A549 (cell line): ENCODE results near the gene RHOJ.

Source experiments
- CTCF ChIP-seq: fragments of >200 bp; sonication (Bioruptor Twin); formaldehyde crosslinking; IDR thresholded peaks from 3 replicates; pipeline ENCODE4 v1.5.1; 2016
- KDM5A ChIP-seq: fragments of 200-600 bp; sonication (generic); IDR thresholded peaks from 2 replicates; pipeline ENCODE4 v1.6.1; 2016; ENCODE audit warnings: antibody characterized with exemption, mild to moderate bottlenecking
- TF ChIP-seq, protein P1 (sequence below): IDR thresholded peaks from 2 replicates; pipeline ENCODE4 v1.6.1; 2012; ENCODE audit warnings: low read depth, borderline replicate concordance

DNA sequence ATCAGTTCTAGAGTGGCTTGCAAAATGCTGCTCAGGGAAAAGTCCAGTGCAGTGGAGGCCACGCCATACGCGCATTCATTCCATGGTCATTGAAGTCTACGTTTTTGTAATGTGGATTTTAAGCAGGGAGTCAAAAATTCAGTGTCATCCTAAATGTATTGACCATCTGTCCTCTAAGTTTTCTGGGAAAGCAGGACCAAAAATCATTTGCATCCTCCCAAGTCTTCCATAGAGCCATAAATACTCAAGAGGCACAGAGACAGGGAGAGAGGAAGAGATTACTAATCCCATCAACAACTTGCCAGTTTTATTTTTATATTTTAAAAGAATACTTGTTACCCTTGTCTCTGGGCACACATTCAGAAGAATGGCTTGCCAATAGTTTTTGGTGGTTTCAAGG is 36.9 kb downstream of the RHOJ start:
- TF ChIP-seq, protein P1, sequence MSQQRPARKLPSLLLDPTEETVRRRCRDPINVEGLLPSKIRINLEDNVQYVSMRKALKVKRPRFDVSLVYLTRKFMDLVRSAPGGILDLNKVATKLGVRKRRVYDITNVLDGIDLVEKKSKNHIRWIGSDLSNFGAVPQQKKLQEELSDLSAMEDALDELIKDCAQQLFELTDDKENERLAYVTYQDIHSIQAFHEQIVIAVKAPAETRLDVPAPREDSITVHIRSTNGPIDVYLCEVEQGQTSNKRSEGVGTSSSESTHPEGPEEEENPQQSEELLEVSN: no peak
- TF ChIP-seq KDM5A: no peak
- TF ChIP-seq CTCF: no peak
